ENCODE data around the gene HECTD3. TPM values are rescaled to one million over a fixed set of nuclear protein-coding genes. Genes with fewer than 3 reads are reported as not detected.

The HECTD3 gene
- total RNA-seq, 1 experiment from 2014 or later = 25.3 TPM

DNA sequence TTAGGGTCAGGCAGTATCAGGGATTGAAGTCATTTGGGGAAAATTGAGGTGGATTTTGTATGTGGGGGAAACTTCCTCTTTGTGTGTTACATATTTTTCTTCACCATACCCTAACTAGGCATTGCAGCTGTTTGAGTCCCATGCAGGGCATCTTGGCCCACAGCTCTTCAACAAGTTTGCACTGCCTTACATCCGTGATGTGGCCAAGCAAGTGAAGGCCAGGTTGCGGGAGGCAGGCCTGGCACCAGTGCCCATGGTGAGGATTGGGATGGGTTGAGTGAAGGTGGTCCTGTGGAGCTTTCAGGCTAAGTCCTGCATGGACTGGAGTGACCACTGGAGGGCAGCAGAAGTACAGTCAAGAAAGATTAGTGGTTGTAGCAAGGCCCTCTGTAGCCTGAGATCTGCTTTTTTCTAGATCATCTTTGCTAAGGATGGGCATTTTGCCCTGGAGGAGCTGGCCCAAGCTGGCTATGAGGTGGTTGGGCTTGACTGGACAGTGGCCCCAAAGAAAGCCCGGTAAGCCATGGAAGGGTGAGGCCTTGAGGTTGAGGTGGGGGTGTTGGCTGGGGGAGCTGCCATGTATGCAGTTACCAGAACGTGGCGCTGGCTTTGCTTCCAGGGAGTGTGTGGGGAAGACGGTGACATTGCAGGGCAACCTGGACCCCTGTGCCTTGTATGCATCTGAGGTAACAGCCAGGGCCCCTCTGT is 3.4 kb upstream of the HECTD3 start:
- POLR2A ChIA-PET (ENCODE audit: unreplicated experiment) = interaction anchor here (0.5 to 0.6 kb wide), 2 partner anchors 284 to 477 kb away, joined by 3 read pairs; partner anchors contain the start of gene TESK2
- no peak overlapping the region for H3K27ac ChIP-seq (ENCODE audit: low read length)
- TF ChIP-seq, protein P1, sequence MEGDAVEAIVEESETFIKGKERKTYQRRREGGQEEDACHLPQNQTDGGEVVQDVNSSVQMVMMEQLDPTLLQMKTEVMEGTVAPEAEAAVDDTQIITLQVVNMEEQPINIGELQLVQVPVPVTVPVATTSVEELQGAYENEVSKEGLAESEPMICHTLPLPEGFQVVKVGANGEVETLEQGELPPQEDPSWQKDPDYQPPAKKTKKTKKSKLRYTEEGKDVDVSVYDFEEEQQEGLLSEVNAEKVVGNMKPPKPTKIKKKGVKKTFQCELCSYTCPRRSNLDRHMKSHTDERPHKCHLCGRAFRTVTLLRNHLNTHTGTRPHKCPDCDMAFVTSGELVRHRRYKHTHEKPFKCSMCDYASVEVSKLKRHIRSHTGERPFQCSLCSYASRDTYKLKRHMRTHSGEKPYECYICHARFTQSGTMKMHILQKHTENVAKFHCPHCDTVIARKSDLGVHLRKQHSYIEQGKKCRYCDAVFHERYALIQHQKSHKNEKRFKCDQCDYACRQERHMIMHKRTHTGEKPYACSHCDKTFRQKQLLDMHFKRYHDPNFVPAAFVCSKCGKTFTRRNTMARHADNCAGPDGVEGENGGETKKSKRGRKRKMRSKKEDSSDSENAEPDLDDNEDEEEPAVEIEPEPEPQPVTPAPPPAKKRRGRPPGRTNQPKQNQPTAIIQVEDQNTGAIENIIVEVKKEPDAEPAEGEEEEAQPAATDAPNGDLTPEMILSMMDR (conservative IDR thresholded peaks at IDR 0.05; ENCODE audit: low read depth, low read length) = peak; percentile 96
- no peak for TF ChIP-seq EZH2 (IDR thresholded peaks at IDR 0.05; ENCODE audit: low read length, unreplicated experiment)

DNA sequence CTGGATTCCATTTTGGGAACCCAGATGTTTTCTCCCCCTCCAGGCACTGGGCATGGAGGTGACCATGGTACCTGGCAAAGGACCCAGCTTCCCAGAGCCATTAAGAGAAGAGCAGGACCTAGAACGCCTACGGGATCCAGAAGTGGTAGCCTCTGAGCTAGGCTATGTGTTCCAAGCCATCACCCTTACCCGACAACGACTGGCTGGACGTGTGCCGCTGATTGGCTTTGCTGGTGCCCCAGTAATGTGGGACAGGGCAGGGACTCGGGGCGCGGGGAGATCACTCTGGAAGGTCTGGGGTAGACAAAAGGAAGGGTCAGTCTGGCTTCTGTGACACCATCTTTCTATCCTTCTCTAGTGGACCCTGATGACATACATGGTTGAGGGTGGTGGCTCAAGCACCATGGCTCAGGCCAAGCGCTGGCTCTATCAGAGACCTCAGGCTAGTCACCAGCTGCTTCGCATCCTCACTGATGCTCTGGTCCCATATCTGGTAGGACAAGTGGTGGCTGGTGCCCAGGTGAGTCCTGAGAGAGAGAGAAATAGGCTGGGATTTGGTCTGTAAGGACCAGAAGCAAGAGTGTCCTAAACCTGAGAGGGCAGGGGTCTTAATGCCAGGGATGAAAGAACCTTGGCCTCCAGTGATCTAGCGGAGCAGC is 2.6 kb upstream of the HECTD3 start:
- H3K4me2 ChIP-seq (ENCODE audit: low read length) = peak overlapping the region; percentile 98
- no peaks in the 10 kb centered on the region for H3K27me3 ChIP-seq (ENCODE audit: low read length)
- no peak for DNase-seq
- no peak for ATAC-seq
- H3K9ac ChIP-seq (ENCODE audit: low read length) = peak overlapping the region; percentile 70; the same call in 1 of the 2 replicates
- no peak overlapping the region for H3K27ac ChIP-seq (ENCODE audit: low read length)
- H3K79me2 ChIP-seq (ENCODE audit: low read length) = peaks cover 27% of the 10 kb centered on the region
- H3F3A ChIP-seq (ENCODE audit: low read length, unreplicated experiment) = no peaks in the 10 kb centered on the region
- H3K4me1 ChIP-seq (ENCODE audit: insufficient read depth, low read length) = peaks cover 25% of the 10 kb centered on the region
- no peak for TF ChIP-seq EZH2phosphoT487 (IDR thresholded peaks at IDR 0.05; ENCODE audit: borderline replicate concordance, low read length)
- TF ChIP-seq, protein P1 (conservative IDR thresholded peaks at IDR 0.05; ENCODE audit: low read depth, low read length) = no peak
- no peak for TF ChIP-seq EZH2 (IDR thresholded peaks at IDR 0.05; ENCODE audit: low read length, unreplicated experiment)
- no peaks in the 10 kb centered on the region for H3K9me3 ChIP-seq (ENCODE audit: low read length)
- H4K20me1 ChIP-seq (ENCODE audit: low read length) = no peaks in the 10 kb centered on the region
- POLR2A ChIA-PET (ENCODE audit: unreplicated experiment) = interaction anchor here (0.5 to 0.6 kb wide), 2 partner anchors 283 to 477 kb away, joined by 3 read pairs; partner anchors contain the start of gene TESK2
- no peaks in the 10 kb centered on the region for H3K9me2 ChIP-seq (replicated peaks; ENCODE audit: low read length)
- peak overlapping the region; percentile 93 for H3K4me3 ChIP-seq (ENCODE audit: low read length)
- no peaks in the 10 kb centered on the region for H3K36me3 ChIP-seq (ENCODE audit: low read depth, low read length)
- BruUV-seq (replicated peaks) = no TSS peak
- H2AFZ ChIP-seq (ENCODE audit: low read length) = no peak overlapping the region
- intact Hi-C loops (cut with micrococcal nuclease) = loop anchor here (1.0 to 5.0 kb wide), 5 partner anchors 86 to 327 kb away; partner anchors contain the start of genes MUTYH and TOE1
- CTCF ChIA-PET = interaction anchor here (0.7 to 3.2 kb wide), 7 partner anchors 220 to 478 kb away, joined by 3 to 28 read pairs (median 5); partner anchors contain the start of gene RNU5D-1

More for the DNA sequence above, 3.4 kb upstream of the HECTD3 start:
- Histone ChIP-seq H3K4me1 (ENCODE audit: insufficient read depth, low read length) (peaks cover 25% of the 10 kb centered on the region), H3K4me3 (ENCODE audit: low read length) (no peak overlapping the region), H2AFZ (ENCODE audit: low read length) (no peak overlapping the region), H3K79me2 (ENCODE audit: low read length) (peaks cover 27% of the 10 kb centered on the region), H3K27me3 (ENCODE audit: low read length) (no peaks in the 10 kb centered on the region), H3K9ac (ENCODE audit: low read length) (no peak overlapping the region), H3F3A (ENCODE audit: low read length, unreplicated experiment) (no peaks in the 10 kb centered on the region), H3K9me3 (ENCODE audit: low read length) (no peaks in the 10 kb centered on the region), H3K4me2 (ENCODE audit: low read length) (peak overlapping the region; percentile 98; the same call in 1 of the 2 replicates), H3K9me2 (replicated peaks; ENCODE audit: low read length) (no peaks in the 10 kb centered on the region), H4K20me1 (ENCODE audit: low read length) (no peaks in the 10 kb centered on the region), H3K36me3 (ENCODE audit: low read depth, low read length) (no peaks in the 10 kb centered on the region)
- DNase-seq = peak; percentile 86
- no TSS peak for BruUV-seq (replicated peaks)
- intact Hi-C loops (cut with micrococcal nuclease) = loop anchor here (1.0 to 5.0 kb wide), 3 partner anchors 87 to 286 kb away; no protein-coding TSS in a partner anchor
- CTCF ChIA-PET = interaction anchor here (0.5 to 1.8 kb wide), 10 partner anchors 35 to 477 kb away, joined by 3 to 26 read pairs (median 4); partner anchors contain the start of genes MUTYH, RNU5D-1 and TOE1
- 0 out of 2 replicates have a peak, but pooled peaks have one; percentile 10 for ATAC-seq

Measured in PC-3 (cell line).